ENCODE results near the gene ZFHX2.

Gene ZFHX2

DNA sequence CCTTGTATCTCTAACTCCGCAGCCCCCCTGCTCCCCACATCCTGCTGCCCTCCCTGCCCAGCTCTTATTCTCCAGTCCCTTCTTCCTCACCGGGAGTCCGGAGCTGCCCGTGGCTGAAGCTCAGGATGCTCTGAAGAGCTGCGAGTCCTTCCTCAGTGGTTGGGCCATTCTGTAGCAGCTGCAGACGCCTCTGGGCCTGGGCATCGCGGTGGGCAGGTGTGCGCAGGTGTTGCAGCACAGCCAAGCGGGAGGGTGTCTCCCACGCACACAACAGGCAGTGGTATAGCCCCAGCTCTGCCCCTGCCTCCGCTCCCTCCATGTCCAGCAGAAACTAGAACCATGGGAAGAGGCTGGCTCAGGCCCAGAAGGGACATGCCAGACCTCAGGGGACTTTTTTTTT, 20.2 kb downstream of the ZFHX2 start:
- peaks cover 13% of the 10 kb centered on the region for H3K4me1 ChIP-seq (ENCODE audit: control insufficient read depth, insufficient read depth, low read length)
- peaks cover 57% of the 10 kb centered on the region for H3K36me3 ChIP-seq (ENCODE audit: control insufficient read depth, insufficient read depth, low read length)
- no peaks in the 10 kb centered on the region for H3K27me3 ChIP-seq (ENCODE audit: control insufficient read depth, insufficient read depth, low read length)
- no peak overlapping the region for H3K9ac ChIP-seq (ENCODE audit: low read depth, low read length)
- H3K4me3 ChIP-seq (ENCODE audit: low read depth, low read length): no peak overlapping the region
- H3K9me3 ChIP-seq (ENCODE audit: control insufficient read depth, insufficient read depth, low read length): no peaks in the 10 kb centered on the region

GRCh38 chr14:23530375-23531055, 21.1 kb downstream of the ZFHX2 start:
- no peak overlapping the region for H3K9ac ChIP-seq (ENCODE audit: low read depth, low read length)
- no peaks in the 10 kb centered on the region for H3K27me3 ChIP-seq (ENCODE audit: control insufficient read depth, insufficient read depth, low read length)
- peaks cover 66% of the 10 kb centered on the region for H3K36me3 ChIP-seq (ENCODE audit: control insufficient read depth, insufficient read depth, low read length)
- H3K4me3 ChIP-seq (ENCODE audit: low read depth, low read length): no peak overlapping the region
- H3K4me1 ChIP-seq (ENCODE audit: control insufficient read depth, insufficient read depth, low read length): peaks cover 9% of the 10 kb centered on the region
- H3K9me3 ChIP-seq (ENCODE audit: control insufficient read depth, insufficient read depth, low read length): no peaks in the 10 kb centered on the region

DNA sequence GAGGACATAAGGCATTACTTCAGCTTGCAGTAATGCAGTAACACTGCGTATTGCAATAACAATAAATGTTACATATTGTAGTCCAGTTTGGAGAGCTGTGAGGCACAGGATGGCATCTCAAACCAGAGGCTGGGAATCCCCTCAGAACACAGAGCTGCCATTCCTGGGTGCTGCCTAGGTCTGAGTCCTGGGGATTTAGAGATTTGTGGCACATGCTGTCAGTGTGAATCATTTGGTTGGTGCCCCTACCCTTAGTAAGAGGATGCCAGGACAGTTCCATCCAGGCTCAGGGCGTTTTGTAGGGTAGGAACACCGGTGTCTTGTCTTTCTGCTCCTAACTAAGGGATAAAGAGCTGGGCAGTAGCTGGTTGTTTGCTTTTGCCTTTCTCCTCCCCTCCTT, 22.5 kb downstream of the ZFHX2 start:
- Histone ChIP-seq H3K27me3 (ENCODE audit: control insufficient read depth, insufficient read depth, low read length) (no peaks in the 10 kb centered on the region), H3K9me3 (ENCODE audit: control insufficient read depth, insufficient read depth, low read length) (no peaks in the 10 kb centered on the region), H3K36me3 (ENCODE audit: control insufficient read depth, insufficient read depth, low read length) (peaks cover 59% of the 10 kb centered on the region)

GRCh38 chr14:23528555-23528954, 23.0 kb downstream of the ZFHX2 start:
- Histone ChIP-seq H3K27me3 (ENCODE audit: control insufficient read depth, insufficient read depth, low read length) (no peaks in the 10 kb centered on the region), H3K36me3 (ENCODE audit: control insufficient read depth, insufficient read depth, low read length) (peaks cover 56% of the 10 kb centered on the region), H3K9ac (ENCODE audit: low read depth, low read length) (no peak overlapping the region), H3K4me3 (ENCODE audit: low read depth, low read length) (no peak overlapping the region), H3K4me1 (ENCODE audit: control insufficient read depth, insufficient read depth, low read length) (peaks cover 9% of the 10 kb centered on the region), H3K9me3 (ENCODE audit: control insufficient read depth, insufficient read depth, low read length) (no peaks in the 10 kb centered on the region)

More for the DNA sequence above, 22.5 kb downstream of the ZFHX2 start:
- Histone ChIP-seq H3K4me3 (ENCODE audit: low read depth, low read length) (no peak overlapping the region), H3K4me1 (ENCODE audit: control insufficient read depth, insufficient read depth, low read length) (peaks cover 9% of the 10 kb centered on the region), H3K9ac (ENCODE audit: low read depth, low read length) (no peak overlapping the region)

- no peaks in the 10 kb centered on the region for H3K9me3 ChIP-seq (ENCODE audit: control insufficient read depth, insufficient read depth, low read length)
- no peak overlapping the region for H3K9ac ChIP-seq (ENCODE audit: low read depth, low read length)
- peaks cover 12% of the 10 kb centered on the region for H3K4me1 ChIP-seq (ENCODE audit: control insufficient read depth, insufficient read depth, low read length)
- no peaks in the 10 kb centered on the region for H3K27me3 ChIP-seq (ENCODE audit: control insufficient read depth, insufficient read depth, low read length)
- no peak overlapping the region for H3K4me3 ChIP-seq (ENCODE audit: low read depth, low read length)
- peaks cover 43% of the 10 kb centered on the region for H3K36me3 ChIP-seq (ENCODE audit: control insufficient read depth, insufficient read depth, low read length)
Measured at GRCh38 chr14:23525611-23526010, 26.0 kb downstream of the ZFHX2 start.

DNA sequence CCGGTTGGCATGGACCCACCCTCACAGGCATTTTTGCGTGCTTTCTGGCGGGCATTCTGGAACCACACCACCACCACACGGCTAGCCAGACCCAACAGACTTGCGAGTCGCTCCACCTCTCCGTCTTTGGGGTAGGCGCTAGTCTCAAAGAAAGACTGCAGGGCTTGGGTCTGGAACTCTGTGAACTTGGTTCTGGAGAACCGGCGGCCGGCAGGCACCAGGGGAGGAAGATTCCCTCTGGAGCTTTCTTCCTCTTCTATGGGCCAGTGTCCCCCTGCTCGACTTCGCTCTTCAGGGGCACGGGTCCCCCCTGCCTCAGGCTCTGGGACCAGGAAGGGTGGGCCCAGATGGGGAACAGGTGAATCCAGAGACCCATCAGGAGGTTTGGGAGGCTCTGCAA, 26.6 kb downstream of the ZFHX2 start:
- Histone ChIP-seq H3K27me3 (ENCODE audit: control insufficient read depth, insufficient read depth, low read length) (no peaks in the 10 kb centered on the region), H3K9ac (ENCODE audit: low read depth, low read length) (no peak overlapping the region), H3K9me3 (ENCODE audit: control insufficient read depth, insufficient read depth, low read length) (no peaks in the 10 kb centered on the region), H3K4me1 (ENCODE audit: control insufficient read depth, insufficient read depth, low read length) (peaks cover 12% of the 10 kb centered on the region), H3K4me3 (ENCODE audit: low read depth, low read length) (no peak overlapping the region), H3K36me3 (ENCODE audit: control insufficient read depth, insufficient read depth, low read length) (peaks cover 42% of the 10 kb centered on the region)

- H3K4me1 ChIP-seq (ENCODE audit: control insufficient read depth, insufficient read depth, low read length): peaks cover 14% of the 10 kb centered on the region
- no peak overlapping the region for H3K4me3 ChIP-seq (ENCODE audit: low read depth, low read length)
- H3K9ac ChIP-seq (ENCODE audit: low read depth, low read length): no peak overlapping the region
- no peaks in the 10 kb centered on the region for H3K9me3 ChIP-seq (ENCODE audit: control insufficient read depth, insufficient read depth, low read length)
- peaks cover 36% of the 10 kb centered on the region for H3K36me3 ChIP-seq (ENCODE audit: control insufficient read depth, insufficient read depth, low read length)
- no peaks in the 10 kb centered on the region for H3K27me3 ChIP-seq (ENCODE audit: control insufficient read depth, insufficient read depth, low read length)
Measured at GRCh38 chr14:23523229-23524016, 28.1 kb downstream of the ZFHX2 start.

GRCh38 chr14:23522643-23523198, 28.8 kb downstream of the ZFHX2 start:
- no peak overlapping the region for H3K9ac ChIP-seq (ENCODE audit: low read depth, low read length)
- peaks cover 11% of the 10 kb centered on the region for H3K4me1 ChIP-seq (ENCODE audit: control insufficient read depth, insufficient read depth, low read length)
- H3K9me3 ChIP-seq (ENCODE audit: control insufficient read depth, insufficient read depth, low read length): no peaks in the 10 kb centered on the region
- no peaks in the 10 kb centered on the region for H3K27me3 ChIP-seq (ENCODE audit: control insufficient read depth, insufficient read depth, low read length)
- no peak overlapping the region for H3K4me3 ChIP-seq (ENCODE audit: low read depth, low read length)
- peaks cover 36% of the 10 kb centered on the region for H3K36me3 ChIP-seq (ENCODE audit: control insufficient read depth, insufficient read depth, low read length)

GRCh38 chr14:23521785-23522640, 29.6 kb downstream of the ZFHX2 start:
- H3K27me3 ChIP-seq (ENCODE audit: control insufficient read depth, insufficient read depth, low read length): no peaks in the 10 kb centered on the region
- H3K9me3 ChIP-seq (ENCODE audit: control insufficient read depth, insufficient read depth, low read length): no peaks in the 10 kb centered on the region
- H3K4me3 ChIP-seq (ENCODE audit: low read depth, low read length): no peak overlapping the region
- H3K36me3 ChIP-seq (ENCODE audit: control insufficient read depth, insufficient read depth, low read length): peaks cover 31% of the 10 kb centered on the region
- H3K9ac ChIP-seq (ENCODE audit: low read depth, low read length): no peak overlapping the region
- peaks cover 11% of the 10 kb centered on the region for H3K4me1 ChIP-seq (ENCODE audit: control insufficient read depth, insufficient read depth, low read length)

DNA sequence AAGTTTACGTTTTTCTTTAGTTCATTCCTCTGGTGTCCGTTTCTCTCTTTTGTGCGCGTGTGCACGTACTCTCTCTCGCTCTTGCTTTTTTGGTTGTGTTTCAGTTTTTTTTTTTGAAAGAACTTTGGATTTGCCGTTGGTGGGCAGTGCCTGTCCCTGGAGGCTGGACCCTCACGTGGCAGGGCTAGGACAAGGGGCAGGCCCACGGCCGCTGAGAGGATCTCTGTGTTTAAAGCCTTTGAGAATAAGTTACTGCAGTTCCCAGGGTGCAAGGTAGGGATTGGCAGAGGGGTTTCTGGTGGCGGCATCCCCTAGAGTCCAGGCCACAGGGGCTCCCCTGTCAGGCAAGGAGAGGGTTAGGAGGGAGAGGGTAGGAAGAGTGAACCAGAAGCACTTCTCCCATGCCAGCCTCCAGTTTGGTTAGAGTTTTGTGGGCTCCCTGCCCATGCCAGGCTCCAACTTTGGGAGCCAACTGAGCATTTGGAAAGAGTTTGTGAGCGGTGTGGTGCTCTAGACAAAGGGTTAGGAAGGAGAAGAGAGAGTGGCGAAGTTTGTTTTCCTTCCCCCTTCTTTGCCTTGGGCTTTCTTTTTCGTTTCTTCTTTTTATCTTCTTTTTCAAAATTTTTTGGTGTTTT, 30.5 kb downstream of the ZFHX2 start:
- Histone ChIP-seq H3K4me3 (ENCODE audit: low read depth, low read length) (no peak overlapping the region), H3K4me1 (ENCODE audit: control insufficient read depth, insufficient read depth, low read length) (peaks cover 11% of the 10 kb centered on the region), H3K36me3 (ENCODE audit: control insufficient read depth, insufficient read depth, low read length) (peaks cover 21% of the 10 kb centered on the region), H3K27me3 (ENCODE audit: control insufficient read depth, insufficient read depth, low read length) (no peaks in the 10 kb centered on the region), H3K9ac (ENCODE audit: low read depth, low read length) (no peak overlapping the region), H3K9me3 (ENCODE audit: control insufficient read depth, insufficient read depth, low read length) (no peaks in the 10 kb centered on the region)

DNA sequence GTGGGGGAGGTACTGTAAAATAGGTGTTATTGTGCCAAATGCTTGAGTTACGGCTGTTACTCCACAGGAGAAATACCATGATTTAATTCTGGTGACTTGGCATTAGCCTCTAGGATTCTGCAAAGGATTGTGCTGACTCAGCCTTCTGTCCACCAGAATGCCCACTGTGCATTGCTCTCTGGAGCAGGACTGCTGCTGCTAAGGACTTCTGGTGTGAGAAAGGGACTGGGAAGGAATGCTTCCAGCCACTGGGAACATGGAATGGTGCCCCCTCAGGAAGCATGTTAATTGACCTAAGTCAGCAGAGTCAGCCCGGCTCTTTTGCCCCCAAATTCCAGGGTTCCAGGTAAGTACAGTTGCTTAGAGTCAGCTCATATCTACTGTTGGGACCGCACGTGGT, 32.9 kb downstream of the ZFHX2 start:
- Histone ChIP-seq H3K9me3 (ENCODE audit: control insufficient read depth, insufficient read depth, low read length) (no peaks in the 10 kb centered on the region), H3K9ac (ENCODE audit: low read depth, low read length) (no peak overlapping the region), H3K4me3 (ENCODE audit: low read depth, low read length) (no peak overlapping the region), H3K4me1 (ENCODE audit: control insufficient read depth, insufficient read depth, low read length) (peaks cover 11% of the 10 kb centered on the region), H3K27me3 (ENCODE audit: control insufficient read depth, insufficient read depth, low read length) (no peaks in the 10 kb centered on the region), H3K36me3 (ENCODE audit: control insufficient read depth, insufficient read depth, low read length) (peaks cover 10% of the 10 kb centered on the region)
